ENCODE data around the gene CXCL17.

- TF ChIP-seq, protein P1, sequence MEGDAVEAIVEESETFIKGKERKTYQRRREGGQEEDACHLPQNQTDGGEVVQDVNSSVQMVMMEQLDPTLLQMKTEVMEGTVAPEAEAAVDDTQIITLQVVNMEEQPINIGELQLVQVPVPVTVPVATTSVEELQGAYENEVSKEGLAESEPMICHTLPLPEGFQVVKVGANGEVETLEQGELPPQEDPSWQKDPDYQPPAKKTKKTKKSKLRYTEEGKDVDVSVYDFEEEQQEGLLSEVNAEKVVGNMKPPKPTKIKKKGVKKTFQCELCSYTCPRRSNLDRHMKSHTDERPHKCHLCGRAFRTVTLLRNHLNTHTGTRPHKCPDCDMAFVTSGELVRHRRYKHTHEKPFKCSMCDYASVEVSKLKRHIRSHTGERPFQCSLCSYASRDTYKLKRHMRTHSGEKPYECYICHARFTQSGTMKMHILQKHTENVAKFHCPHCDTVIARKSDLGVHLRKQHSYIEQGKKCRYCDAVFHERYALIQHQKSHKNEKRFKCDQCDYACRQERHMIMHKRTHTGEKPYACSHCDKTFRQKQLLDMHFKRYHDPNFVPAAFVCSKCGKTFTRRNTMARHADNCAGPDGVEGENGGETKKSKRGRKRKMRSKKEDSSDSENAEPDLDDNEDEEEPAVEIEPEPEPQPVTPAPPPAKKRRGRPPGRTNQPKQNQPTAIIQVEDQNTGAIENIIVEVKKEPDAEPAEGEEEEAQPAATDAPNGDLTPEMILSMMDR (IDR thresholded peaks at IDR 0.05; ENCODE audit: poor library complexity) = no peak
- TF ChIP-seq EZH2 (IDR thresholded peaks at IDR 0.05; ENCODE audit: borderline replicate concordance) = no peak
- no peak for TF ChIP-seq EZH2phosphoT487 (IDR thresholded peaks at IDR 0.05; ENCODE audit: low read depth, severe bottlenecking, unreplicated experiment)
These were observed 45.0 kb upstream of the CXCL17 start for GRCh38 chr19:42487798-42488178.
